Erythroblast (primary cell): ENCODE data around the gene MVB12A.

Experiments used
- GATA1 ChIP-seq: IDR thresholded peaks from 2 replicates; pipeline ENCODE4 v1.6.1; 2011; ENCODE audit warnings: low read depth, mild to moderate bottlenecking, control low read depth, low read length, moderate library complexity
- POLR2A ChIP-seq: IDR thresholded peaks from 2 replicates; pipeline ENCODE4 v1.6.1; 2011; ENCODE audit warnings: mild to moderate bottlenecking, low read length

- TF ChIP-seq POLR2A (no peak), GATA1 (no peak)
Measured at GRCh38 chr19:17402982-17403855, 16.6 kb upstream of the MVB12A start.
